CD1c-positive myeloid dendritic cell (primary cell): ENCODE results near the gene ARL2.
A peak's percentile ranks its signal among the peaks of the same experiment; 100 is the strongest.
"Not testable (repeated sequence)": the region's sequence is repeated elsewhere in the genome, so short reads cannot be mapped to it uniquely, and the experiment has no call there.

ENCODE experiments used
- DNase-seq: peaks from one replicate; pipeline ENCODE4 v3.0.0-alpha.2; 2016; ENCODE audit errors: extremely low spot score

Gene ARL2

DNA sequence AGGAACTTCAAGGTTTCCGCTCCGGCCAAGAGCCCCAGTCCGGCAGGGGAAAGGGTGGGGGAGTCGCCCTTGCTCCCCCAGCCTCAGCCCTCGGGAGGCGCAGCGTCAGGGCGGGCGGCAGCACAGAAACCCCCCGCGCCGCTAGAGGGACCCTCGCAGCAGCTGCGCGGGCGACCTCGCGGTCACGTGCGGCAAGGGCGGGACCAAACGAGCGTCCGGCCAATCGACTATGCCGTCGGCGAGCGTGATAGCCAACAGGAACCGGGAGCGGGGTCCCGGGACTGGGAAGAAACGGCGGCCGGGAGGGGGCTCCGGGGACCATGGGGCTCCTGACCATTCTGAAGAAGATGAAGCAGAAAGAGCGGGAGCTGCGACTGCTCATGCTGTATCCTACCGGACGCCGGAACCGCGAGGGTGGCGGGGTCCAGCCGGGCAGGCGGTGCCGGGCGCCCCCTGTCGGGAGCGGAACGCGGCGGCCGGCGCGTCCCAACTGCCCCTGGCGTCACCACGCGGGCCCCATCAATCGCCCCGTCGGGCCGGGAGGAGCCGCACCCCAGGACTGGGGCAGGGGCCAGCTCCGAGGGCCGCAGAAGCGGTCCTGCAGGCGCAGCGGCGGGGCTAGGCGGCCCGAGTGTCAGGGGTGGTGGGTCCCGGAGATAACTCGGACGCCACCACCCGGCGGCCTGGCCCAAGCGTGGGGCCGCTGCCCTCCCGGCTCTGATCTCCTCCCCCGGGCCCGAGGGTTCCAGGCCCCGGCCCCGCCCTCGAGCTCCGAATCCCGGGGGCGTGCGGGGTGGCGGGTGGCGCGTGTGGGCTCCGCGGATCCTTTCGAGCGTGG is at the start of gene ARL2:
ARL2 (plus strand) TSS at position 273 of the 838 bp plus-strand sequence; CDS start at position 321, 48 bp downstream.
- peak; percentile 92 for DNase-seq

DNA sequence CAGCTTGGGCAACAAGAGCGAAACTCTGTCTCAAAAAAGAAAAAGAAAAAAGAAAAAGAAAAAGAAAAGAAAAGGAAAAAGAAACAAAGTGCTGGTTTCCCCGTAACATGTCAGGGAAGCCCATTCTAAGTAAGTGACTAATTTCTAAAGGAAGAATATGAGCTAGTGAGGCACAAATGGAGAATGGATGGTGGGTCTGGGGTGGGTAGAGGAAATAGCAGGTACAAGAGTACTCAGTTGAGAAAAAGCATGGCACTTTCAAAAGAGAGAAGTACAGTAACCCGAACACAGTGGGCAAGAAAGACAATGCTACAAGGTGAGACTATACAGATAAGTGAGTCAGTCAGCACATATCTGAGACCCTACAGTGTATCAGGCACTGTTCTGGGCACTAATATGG is 46.6 kb upstream of the ARL2 start:
- no peak for DNase-seq

DNA sequence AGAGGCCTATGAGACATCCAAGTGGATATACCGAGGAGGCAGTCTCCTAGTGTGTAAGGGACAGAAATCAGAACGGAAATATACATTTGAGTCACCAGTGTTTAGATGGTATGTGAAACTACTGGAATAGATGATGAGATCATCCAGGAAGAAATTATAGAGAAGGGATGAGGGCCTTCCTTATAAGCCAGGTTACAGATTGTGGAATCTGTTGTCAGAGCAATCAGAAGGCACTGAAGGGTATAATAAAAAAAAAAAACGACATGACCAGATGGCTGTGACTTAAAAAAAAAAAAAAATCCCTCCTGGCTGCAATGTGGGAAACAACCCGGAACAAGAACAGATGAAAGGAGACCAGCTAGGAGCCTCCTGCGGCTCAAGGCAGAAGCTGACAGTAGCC is 44.8 kb upstream of the ARL2 start:
- DNase-seq = no peak

DNA sequence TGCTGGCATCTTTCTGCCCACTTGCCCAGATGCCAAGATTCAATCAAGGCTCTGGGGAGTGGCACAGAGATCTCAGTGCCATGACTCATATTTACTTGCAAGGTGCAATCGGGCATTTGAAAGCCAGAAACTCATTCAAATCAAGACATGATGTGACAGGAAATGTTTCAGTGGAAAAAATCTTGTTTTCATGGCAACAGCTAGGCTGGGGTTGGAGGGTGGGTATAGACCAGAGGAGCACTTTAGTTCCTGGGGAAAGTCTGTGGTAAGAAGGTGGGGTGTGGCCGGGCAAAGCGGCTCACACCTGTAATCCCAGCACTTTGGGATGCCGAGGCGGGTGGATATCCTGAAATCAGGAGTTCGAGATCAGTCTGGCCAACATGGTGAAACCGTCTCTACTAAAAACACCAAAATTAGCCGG is 43.2 kb upstream of the ARL2 start:
- DNase-seq = no peak

DNA sequence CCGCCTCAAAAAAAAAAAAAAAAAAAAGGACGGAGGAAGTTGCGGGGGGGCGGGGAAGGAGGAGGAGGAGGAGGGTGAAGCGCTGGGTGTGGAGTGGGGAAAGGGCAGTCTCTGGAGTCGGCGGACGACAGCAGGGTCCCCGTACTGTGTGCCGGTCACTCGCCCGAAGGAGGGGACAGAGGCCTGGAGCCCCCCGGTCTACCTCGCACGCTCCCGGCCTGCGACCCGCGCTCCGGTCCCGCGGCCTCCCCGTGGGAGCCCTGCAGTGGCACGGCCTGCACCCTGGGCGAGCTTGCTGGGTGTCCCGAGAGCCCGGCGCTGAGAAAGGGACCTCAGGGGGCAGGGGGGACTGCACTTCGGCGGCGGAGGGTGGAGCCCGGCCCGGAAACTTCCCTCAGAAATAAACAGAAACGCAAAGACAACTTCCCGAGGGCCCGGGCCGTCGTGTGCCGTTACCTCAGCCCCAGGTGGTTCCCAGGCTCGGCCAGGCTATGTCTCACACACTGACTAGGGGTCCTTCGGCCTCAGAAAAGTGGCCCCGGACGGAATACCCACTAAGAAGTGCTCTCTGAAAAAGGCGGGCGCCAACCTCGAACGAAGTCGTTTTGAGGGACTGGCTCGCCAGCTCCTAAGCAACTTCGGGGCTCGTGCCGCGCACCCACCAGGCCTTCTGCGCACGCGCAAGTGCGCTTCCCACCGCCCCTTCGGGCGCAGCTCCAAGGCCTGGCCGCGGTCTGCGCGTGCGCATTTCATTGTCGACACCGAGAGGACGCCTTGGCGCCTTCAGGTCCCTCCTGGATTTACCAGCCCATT is 42.3 kb upstream of the ARL2 start, which contains the start of gene MAJIN:
MAJIN (minus strand) TSS at position 688 of the 813 bp plus-strand sequence. CDS start 12,703 bp downstream, outside the sequence.
- DNase-seq = peak; percentile 93

DNA sequence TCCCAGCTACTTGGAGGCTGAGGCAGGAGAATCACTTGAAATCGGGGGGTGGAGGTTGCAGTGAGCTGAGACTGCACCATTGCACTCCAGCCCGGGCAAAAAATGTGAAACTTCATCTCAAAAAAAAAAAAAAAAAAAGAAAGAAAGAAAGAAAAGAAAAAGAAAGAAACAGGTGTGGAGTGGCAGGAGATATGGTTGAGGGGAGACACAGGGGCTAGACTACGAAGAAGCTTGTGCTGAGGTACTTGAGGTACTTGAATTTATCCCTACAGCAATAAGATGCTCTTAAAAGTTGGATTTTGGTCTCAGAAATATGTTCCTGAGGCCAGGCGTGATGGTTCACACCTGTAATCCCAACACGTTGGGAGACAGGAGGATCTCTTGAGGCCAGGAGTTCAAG is 39.8 kb upstream of the ARL2 start:
- DNase-seq = no peak

DNA sequence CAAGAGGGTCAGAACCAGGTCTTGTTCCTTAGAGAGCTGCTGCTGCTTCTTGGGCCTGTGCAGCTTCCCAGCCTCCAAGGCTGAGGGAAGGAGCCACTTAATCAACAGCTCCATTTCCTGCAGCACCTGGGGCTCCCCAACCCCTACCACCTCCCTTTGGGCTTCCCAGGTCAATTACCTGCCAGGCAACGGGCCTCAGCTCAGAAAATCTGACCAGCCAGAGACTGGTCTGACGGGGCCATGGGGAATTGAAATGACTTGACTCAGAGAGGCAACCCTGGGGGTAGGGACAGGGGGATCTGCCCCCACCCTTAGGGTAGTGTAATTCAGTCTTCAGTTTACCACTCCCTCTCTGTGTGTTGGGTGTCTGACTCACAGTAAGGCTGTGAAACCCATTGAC is 37.3 kb upstream of the ARL2 start:
- DNase-seq = no peak

DNA sequence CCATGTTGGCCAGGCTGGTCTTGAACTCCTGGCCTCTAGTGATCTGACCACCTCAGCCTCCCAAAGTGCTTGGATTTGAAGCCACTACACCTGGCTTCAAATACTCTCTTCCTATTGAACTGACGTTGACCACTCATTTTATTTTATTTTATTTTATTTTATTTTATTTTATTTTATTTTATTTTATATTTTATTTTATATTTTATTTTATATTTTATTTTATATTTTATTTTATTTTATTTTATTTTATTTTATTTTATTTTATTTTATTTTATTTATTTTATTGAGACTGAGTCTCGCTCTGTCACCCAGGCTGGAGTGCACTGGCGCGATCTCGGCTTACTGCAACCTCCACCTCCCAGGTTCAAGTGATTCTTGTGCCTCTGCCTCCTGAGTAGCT is 30.6 kb upstream of the ARL2 start:
- DNase-seq = not testable (repeated sequence)

DNA sequence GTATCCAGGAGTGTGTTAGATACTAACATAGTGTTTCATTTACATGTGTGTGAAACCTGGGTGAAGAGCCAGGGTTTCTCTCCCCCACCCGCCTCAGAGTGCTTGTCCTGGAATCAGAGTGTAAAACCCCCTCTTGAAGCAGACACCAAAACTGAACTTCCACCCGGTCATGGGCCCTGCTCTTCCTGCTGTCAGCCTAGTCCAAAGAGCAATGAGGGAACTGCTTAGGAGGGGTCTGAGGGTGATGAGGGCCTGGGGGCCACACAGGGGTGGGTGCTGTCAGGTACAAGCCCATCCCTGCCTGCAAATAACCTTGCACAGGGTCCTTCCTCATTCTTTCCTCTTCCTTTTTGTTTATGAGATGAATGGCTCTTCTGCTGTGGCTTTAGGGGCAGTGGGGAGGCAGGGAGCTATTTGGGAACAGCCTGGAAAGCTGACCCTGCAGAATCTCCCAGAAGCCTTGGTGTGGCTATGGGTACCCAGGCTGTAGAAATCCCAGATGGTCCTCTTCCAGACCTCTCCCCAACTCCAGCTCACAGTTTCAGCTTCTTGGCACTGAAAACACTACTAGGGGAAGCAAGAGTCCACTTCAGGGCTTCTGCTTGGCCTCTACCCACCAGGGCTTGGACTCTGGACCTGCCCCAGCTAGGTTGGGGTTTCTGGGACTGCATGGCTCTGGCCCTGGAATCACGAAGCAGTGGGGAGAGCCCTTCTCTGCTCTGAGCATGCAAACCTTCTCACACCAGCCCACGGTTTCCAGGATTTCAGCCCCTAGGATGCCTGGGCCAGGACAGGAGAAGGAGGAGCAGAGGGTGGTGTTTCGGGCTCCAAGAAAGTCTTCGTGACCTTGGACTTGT is 25.7 kb upstream of the ARL2 start:
- no peak for DNase-seq

DNA sequence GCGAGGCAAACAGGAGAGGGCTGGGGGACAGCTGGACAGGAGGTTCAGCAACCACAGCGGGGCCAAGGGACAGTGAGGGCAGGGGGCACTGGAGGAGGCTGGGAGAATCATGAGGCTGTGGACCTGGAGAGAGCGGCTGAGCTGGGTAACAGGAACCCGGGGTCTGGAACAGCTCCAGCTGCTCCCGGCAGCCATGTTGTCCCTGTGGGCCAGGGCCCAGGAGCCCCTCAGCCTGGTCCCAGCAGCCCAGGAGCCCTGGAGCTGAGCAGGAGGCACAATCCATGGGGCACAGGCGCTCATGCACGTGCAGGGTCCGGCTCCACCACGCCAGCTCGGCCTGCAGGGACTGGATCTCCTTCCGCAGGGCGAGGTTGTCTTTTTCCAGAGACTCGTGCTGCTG is 24.5 kb upstream of the ARL2 start:
- no peak for DNase-seq

DNA sequence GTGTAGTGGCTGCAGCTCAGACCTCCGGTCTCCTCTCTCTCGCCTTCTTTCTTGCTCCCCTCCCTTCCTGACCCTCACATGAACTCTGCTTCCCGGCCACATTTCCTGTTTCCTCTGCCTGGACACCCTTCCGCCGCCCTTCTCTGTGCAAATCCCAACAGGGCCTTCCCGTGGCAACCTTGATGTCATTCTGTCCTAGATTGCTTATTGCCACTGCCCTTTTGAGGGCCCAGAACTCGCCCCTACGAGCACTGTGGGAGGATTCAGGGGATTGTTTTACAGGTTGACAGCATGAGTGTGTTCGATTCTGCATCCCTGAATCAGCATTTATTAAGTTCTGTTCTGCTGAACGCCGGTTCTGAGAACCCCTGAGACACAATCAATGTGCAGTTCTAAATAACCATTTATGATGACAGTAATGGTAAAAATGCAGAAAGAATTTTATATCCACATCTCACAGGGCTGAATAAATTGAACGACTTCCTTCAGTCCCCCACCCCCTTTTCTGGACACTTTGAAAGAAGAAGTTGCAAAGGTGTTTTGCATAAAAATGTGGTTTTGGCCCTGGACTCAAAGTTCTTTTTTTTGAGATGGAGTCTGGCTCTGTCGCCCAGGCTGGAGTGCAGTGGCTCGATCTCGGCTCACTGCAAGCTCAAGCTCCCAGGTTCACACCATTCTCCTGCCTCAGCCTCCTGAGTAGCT is 23.6 kb upstream of the ARL2 start:
- peak; percentile 36 for DNase-seq

DNA sequence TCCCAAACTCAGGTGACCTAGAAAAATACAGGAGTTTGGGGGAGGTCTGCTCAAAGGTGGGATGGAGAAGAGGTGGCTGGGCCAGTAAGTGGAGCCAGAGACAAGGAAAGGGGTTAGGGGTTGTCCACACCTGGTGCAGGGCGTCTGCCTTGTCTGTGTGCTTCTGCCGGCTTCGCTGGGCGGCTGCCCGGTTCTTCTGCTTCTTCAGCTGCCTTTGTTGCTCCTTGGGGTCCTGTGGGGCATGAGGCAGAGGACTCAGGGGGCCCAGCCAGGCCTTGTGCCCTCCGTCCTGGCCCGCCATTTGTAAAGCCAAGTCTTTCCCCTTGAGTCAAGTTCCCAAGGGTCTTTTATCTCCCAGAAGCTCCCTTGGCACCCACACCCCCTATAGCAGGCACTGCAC is 19.6 kb upstream of the ARL2 start:
- no peak for DNase-seq

DNA sequence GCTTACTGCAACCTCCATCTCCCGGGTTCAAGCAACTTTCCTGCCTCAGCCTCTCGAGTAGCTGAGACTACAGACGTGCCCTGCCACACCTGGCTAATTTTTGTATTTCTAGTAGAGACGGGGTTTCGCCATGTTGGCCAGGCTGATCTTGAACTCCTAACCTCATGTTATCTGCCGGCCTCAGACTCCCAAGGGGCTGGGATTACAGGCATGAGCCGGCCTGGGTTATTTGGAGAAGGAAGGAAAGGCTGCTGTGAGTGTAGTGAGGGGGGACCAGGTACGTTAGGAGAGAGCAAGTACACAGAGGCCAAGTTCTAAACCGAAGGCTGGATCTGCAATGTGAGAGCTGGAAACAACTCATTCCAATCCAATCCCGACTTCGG is 17.6 kb upstream of the ARL2 start:
- no peak for DNase-seq

DNA sequence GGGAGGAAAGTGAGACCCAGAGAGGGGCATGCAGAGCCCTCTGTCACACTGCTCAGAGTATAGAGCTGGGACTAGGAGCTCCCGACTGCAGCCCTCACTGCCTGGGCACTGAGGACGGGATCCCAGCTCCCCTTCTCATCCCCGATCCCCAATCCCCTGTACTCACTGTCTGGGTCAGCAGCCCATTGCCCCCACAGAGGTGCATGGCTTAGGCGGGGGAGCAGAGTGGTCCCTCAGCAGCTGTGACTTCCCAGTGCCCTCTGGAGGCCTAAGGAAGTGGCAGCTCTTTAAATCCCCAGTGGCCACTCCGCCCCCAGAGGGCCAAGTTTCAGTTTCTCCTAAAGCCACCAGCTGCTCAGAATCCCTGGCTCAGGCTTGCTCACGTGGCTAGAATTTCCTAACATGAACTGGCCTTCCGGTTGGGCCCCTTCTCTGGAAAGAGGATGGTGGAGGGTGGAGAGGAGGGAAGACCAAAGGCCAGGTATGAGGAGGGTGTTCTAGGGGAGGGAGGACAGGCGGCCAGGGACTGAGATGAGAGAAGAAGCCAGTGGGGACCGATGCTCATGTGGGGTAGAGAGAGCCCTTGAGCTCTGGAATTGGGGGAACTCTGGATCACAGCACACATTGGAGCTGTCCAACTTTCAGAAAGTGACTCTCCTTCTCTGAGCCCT is 17.1 kb upstream of the ARL2 start, which contains the start of gene BATF2:
BATF2 (minus strand) TSS at position 262 of the 671 bp plus-strand sequence; CDS start at position 205, 57 bp downstream.
- peak; percentile 83 for DNase-seq

DNA sequence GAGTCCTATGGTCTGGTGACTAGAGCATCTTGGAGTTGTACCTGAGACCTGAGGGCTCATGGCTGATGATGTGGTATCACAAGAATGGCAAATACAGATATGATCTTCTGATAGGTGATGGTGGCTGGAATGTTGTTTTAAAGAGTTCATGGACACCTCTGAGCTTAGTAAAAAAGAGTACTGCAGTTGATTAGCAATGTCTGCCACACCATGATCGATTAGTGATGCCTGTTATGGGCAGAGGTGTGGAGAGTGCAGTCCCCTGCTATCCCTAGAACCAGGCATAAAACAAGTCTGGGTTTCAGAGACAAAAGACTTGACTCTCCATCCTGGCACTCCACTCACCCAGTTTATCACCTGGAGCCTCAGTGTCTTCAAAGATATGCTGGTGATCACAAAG is 15.8 kb upstream of the ARL2 start:
- no peak for DNase-seq

DNA sequence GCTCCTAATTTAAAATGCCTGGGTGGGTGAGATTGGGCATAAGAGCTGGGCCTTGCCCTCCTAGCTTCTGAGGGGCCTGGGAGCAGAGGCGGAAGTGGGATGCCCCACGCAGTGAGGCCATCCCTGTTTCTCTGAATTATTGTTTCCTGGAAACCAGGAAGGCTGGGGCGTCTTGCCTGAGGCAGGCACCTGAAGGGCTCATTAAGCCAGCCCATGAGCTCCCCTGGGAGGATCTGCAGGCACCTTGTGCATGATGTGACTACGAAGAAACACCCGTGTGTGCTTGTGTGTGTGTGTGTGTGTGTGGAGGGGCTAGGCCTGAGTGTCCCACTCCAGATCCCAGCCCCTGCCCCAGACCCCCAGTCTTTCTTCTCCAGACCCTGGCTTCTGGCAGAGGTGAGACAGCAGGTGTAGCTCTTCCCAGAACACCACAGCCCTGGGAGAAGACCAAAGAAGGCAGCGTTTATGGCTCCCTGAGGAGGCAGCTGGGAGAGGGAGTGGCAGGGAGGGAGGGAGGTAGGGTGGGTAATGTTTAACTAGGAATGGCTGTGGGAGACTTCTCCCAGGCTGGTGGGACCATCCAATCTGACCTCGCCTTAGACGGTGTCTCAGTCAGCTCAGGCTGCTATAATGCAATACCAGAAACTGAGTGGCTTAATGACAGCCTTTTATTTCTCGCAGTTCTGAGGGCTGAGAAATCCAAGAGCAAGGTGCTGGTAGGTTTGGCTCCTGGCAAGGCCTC is 15.1 kb upstream of the ARL2 start:
- DNase-seq = no peak

DNA sequence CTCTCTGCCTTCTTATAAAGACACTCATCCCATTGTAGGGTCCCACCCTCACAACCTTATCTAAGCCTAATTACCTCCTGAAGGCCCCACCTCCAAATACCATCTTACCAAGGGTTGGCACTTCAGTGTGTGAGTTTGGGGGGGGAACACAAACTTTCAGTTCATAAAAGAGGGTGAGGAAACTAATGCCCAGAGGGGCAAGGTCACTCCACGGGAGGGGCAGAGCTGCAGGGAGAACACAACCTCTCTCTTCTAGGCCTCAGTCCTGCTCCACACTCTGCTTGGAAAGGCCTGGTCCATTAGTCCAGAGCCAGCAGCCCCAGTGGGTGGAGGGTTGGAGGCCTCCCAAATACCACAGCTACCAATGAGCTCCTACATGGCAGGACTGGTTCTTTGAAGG is 14.5 kb upstream of the ARL2 start:
- no peak for DNase-seq

DNA sequence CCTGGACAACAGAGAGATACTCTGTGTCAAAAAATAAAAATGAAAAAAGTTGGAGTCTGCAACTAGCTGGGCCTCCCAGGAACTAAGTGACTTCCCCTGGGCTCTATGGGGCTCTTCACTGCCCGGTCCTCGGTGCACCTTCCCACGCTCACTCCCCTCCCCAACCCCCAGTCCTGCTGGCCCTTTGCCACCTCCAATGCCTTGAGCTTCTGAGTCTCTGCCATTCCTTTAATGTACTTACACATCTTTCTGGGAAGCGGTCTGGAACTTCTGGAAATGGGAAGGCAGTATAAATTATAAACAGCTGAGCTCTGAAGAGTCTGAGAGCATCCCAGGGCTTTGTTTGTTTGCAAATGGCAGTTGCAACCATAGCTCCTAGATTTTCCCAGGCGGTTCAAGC is 11.3 kb upstream of the ARL2 start:
- DNase-seq = no peak

DNA sequence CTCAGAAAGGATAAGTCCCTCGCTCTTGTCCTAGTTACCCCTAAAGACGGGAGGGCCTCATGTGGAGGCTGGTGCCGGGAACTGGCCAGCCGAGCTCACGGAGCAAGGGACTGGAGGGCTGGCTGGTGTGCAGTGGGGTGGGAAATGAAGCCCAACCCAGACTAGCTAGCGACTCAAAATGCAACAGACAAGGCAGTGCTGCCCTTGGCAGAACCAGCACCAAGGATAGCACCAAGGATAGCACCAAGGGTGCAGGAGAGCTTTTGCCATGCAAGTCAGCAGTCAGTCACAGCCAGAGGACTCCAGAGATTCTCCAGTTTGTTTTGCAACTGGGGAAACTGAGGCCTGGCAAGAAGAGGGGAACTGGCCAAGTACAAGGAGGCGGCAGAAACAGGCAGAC is 10.7 kb upstream of the ARL2 start:
- DNase-seq = no peak

DNA sequence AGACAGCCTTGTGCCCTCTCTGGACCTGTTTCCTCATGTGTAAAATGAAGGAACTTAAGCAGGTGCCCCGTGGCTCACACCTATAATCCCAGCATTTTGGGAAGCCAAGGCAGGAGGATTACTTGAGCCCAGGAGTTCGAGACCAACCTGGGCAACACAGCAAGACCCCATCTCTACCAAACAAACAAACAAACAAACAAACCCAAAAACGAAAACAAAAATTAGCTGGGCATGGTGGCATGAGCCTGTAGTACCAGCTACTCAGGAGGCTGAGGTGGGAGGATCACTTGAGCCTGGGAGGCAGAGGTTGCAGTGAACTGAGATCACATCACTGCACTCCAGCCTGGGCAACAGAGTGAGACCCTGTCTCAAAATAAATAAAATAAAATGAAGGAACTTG is 10.0 kb upstream of the ARL2 start:
- not testable (repeated sequence) for DNase-seq
